ENCODE measurements around the gene EPS8L2.
"Not testable (repeated sequence)": the region's sequence is repeated elsewhere in the genome, so short reads cannot be mapped to it uniquely, and the experiment has no call there.

EPS8L2 gene

DNA sequence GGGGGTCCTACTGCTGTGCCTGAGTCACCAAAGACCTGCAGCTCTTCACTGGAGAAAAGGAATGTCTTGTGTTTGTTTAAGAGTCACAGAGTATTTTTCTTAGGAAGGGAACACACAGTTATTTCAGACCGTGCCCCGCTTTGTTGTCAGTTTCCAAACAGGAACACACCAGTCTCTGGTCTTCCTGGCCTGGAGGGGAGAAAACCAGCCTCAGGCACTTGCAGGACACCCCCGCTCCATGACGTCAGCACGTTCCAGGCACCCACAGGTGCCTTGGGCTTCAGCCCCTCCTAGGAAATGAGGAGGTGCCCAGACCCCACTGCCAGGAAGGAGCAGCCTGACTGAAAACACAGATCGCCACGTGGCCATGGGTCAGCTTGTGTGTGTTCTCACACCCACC is 16.4 kb upstream of the EPS8L2 start:
- in situ Hi-C loops (cut with MboI; ENCODE audit: low sequenced_read_pairs), result no loop called here

DNA sequence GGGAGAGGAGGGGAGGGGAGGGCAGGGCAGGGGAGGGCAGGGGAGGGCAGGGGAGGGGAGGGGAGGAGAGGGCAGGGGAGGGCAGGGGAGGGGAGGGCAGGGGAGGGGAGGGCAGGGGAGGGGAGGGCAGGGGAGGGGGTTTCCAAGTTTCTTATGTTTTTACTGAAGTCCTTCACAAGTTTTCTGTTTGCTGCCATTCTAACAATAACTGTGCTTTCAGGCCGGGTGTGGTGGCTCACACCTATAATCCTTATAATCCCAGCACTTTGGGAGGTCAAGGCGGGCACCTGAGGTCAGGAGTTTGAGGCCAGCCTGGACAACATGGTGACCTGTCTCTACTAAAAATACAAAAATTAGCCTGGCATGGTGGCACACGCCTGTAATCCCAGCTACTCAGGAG is 15.8 kb upstream of the EPS8L2 start:
- in situ Hi-C loops (cut with MboI; ENCODE audit: low sequenced_read_pairs), result not testable (repeated sequence)

GRCh38 chr11:690738-691633 is 15.0 kb upstream of the EPS8L2 start:
- in situ Hi-C loops (cut with MboI; ENCODE audit: low sequenced_read_pairs), result no loop called here

DNA sequence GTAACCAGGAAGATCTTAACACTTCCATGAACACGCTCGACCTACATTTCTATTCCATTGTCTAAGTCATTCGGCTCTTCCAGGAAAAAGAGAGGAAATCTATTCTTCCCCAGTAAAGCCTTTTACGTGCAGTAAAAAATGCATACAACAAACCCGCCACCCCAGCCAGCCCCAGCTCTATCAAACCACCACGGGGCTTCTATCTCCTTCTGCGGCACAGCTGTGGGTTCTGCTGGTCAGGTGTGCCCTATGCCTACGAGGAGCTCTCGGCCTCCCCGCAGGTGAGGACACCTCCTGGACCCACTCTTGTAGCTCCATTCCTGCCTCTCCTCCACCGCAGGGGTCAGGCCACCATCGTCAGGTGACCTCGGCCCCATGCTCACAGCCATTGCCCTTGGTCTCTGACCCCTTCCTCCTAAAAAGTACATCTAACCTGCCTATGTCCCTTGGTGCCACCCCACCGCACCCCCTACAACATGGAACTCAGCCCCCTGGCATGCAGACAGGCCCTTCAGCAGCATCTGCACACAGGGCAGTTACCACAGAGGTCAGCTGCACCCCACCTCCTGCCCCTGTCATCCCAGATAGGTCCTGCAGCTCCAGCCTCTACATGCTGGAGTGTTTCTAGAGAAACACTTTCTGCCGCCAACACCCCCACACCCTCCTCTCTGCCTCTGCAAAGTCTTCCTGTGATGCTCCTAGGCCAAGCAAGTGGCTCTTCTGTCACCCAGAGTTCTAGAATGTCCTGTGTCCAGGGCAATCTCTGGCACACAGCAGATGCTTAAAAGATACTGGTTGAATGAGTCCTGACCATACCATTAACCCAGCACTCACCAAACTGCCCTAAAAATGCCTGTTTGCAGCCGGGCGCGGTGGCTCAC is 14.1 kb upstream of the EPS8L2 start:
- in situ Hi-C loops (cut with MboI; ENCODE audit: low sequenced_read_pairs), result no loop called here

- in situ Hi-C loops (cut with MboI; ENCODE audit: low sequenced_read_pairs), result no loop called here
Observed at GRCh38 chr11:692824-693414, 13.1 kb upstream of the EPS8L2 start.

- in situ Hi-C loops (cut with MboI; ENCODE audit: low sequenced_read_pairs), result no loop called here
Observed at GRCh38 chr11:693415-693831, 12.6 kb upstream of the EPS8L2 start.

DNA sequence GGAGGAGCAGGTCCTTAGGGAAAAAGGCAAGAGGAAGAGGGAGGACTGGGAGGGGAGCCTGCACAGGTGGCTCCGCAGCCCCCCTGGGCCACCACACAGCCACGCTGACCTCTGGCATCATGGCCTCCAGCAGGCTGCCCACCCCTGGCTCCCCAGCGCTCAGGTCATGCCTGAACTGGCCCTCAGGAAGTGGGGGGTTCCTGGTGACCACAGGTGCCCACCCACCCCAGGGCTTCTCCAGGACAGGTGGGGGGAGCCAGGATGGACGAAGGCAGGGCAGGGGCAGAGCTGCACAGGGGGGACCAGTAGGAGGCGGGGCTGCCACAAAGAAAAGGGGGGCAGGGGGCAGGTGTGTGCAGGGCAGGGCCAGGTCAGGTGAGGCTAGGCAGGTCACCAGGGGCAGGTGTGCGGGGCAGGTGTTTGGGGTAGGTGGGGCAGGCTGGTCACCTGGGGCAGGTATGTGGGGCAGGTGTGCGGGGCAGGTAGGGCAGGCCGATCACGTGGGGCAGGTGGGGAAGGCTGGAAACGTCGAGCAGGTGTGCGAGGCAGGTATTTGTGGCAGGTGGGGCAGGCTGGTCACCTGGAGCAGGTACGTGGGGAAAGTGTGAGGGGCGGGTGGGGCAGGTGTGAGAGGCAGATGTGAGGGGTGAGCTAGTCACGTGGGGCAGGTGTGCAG is 12.0 kb upstream of the EPS8L2 start:
- in situ Hi-C loops (cut with MboI; ENCODE audit: low sequenced_read_pairs), result no loop called here

GRCh38 chr11:694563-695287 is 11.3 kb upstream of the EPS8L2 start, which contains the start of gene DEAF1:
DEAF1 (minus strand) TSS chr11:695222; CDS start chr11:695047, 175 bp downstream.
- in situ Hi-C loops (cut with MboI; ENCODE audit: low sequenced_read_pairs), result no loop called here

GRCh38 chr11:695288-695537 is 10.8 kb upstream of the EPS8L2 start:
- in situ Hi-C loops (cut with MboI; ENCODE audit: low sequenced_read_pairs), result no loop called here

GRCh38 chr11:695538-696248 is 10.3 kb upstream of the EPS8L2 start, which contains the start of gene TMEM80:
TMEM80 (plus strand) TSS chr11:695816; CDS start chr11:695828, 12 bp downstream.
- in situ Hi-C loops (cut with MboI; ENCODE audit: low sequenced_read_pairs), result no loop called here

GRCh38 chr11:696955-697491 is 9.0 kb upstream of the EPS8L2 start:
- in situ Hi-C loops (cut with MboI; ENCODE audit: low sequenced_read_pairs), result no loop called here

DNA sequence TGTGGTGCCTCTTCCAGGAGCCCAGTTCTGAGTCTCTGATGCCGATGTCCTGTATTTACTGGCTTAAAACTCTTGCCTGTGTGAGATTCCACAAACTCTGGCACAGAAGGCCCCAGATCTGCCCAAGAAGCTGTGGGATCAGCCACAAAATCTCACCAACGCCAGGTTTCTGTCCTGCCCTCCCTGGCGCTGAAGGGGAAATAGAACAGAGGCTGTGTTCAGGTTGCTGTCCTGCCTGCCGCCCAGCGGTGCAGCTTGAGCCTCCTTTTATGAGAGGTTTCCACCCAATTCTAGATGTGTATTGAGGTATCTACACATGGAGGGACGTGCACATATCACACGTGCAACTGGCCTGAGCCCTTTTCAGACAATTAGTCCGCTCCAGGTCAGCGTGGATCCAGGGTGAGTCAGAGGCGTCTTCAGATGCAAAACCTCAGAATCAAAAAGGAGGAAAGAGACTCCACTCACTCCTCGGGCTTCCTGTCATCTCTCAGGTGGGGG is 8.2 kb upstream of the EPS8L2 start:
- in situ Hi-C loops (cut with MboI; ENCODE audit: low sequenced_read_pairs), result no loop called here

DNA sequence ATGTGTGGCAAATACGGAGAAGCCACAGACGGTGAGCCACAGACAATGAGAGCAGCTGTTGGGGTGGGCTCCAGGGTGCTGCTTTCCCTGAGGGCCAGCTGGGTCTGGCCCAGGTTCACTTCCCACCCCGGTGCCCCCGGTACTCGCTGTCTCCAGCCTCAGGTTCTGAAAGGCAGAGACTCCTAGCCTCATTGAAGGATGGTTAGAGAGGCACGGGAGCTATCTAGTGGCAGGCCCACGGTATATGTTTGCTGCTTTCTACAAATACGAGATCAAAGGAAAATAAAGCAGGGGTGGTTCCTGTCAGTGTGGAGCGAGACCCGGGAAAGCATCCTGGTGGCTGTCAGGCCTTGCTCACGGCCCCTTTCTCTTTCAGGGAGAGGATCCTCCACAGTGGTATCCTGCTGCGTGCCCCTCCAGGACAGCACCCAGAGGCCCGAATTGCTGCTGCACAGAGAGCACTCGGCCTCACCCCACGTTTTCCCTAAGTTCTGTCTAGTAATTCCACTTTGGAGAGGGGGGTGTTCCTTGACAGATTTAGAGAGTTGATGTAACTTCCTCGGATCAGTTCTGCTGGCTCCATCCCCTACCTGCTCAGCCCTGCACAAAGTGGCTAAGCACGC is 7.4 kb upstream of the EPS8L2 start:
- in situ Hi-C loops (cut with MboI; ENCODE audit: low sequenced_read_pairs), result no loop called here

DNA sequence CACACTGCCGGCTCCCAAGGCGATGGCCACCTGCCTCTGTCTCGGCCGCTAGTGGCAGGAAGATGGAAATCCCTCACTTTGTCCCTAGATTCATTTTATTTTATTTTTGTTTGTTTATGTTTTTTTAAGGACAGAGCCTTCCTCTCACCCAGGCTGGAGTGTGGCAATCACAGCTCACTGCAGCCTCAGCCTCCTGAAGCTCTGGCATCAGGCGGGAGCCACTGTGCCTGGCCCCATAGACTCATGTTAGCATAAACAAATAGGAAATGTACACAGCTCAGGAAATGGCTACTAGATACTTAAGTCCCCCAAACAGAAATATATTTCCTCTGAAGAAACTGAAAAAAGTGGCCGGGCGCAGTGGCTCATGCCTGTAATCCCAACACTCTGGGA is 6.9 kb upstream of the EPS8L2 start:
- in situ Hi-C loops (cut with MboI; ENCODE audit: low sequenced_read_pairs), result no loop called here

GRCh38 chr11:699753-700152 is 6.3 kb upstream of the EPS8L2 start:
- in situ Hi-C loops (cut with MboI; ENCODE audit: low sequenced_read_pairs), result no loop called here

- in situ Hi-C loops (cut with MboI; ENCODE audit: low sequenced_read_pairs), result no loop called here
Observed at GRCh38 chr11:701741-702461, 4.1 kb upstream of the EPS8L2 start.

GRCh38 chr11:702462-703461 is 3.3 kb upstream of the EPS8L2 start:
- in situ Hi-C loops (cut with MboI; ENCODE audit: low sequenced_read_pairs), result no loop called here
